ENCODE data around the gene NRP2.

DNA sequence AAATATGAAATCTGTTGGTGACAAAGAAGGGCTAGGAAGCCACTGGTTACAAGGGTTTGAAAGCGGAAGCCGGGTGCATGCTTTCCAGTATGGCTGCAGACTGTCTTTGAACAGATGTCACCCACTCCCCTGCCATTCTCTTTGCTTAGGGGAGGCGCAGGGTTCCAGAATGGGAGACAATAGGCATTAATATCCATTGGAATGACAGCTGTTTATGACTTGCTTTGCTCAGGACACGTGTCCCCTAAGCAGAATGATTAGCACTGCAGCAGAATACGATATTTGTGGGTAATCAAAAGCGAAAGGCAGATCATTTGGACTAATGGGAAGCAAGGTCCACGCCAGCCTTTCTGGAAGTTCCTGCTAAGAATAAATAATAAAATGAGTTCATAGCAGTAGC lies 25.8 kb upstream of the NRP2 start:
- TF ChIP-seq POLR2A (IDR thresholded peaks at IDR 0.05), result no peak
- TF ChIP-seq, protein P1, sequence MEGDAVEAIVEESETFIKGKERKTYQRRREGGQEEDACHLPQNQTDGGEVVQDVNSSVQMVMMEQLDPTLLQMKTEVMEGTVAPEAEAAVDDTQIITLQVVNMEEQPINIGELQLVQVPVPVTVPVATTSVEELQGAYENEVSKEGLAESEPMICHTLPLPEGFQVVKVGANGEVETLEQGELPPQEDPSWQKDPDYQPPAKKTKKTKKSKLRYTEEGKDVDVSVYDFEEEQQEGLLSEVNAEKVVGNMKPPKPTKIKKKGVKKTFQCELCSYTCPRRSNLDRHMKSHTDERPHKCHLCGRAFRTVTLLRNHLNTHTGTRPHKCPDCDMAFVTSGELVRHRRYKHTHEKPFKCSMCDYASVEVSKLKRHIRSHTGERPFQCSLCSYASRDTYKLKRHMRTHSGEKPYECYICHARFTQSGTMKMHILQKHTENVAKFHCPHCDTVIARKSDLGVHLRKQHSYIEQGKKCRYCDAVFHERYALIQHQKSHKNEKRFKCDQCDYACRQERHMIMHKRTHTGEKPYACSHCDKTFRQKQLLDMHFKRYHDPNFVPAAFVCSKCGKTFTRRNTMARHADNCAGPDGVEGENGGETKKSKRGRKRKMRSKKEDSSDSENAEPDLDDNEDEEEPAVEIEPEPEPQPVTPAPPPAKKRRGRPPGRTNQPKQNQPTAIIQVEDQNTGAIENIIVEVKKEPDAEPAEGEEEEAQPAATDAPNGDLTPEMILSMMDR (IDR thresholded peaks at IDR 0.05), result no peak
- no peak for TF ChIP-seq EP300 (IDR thresholded peaks at IDR 0.05)

Data from ovary (tissue), 3 donors.